ENCODE measurements around the gene SVIL.
A peak's percentile ranks its signal among the peaks of the same experiment; 100 is the strongest.
"Not testable (repeated sequence)": the region's sequence is repeated elsewhere in the genome, so short reads cannot be mapped to it uniquely, and the experiment has no call there.

The SVIL gene

DNA sequence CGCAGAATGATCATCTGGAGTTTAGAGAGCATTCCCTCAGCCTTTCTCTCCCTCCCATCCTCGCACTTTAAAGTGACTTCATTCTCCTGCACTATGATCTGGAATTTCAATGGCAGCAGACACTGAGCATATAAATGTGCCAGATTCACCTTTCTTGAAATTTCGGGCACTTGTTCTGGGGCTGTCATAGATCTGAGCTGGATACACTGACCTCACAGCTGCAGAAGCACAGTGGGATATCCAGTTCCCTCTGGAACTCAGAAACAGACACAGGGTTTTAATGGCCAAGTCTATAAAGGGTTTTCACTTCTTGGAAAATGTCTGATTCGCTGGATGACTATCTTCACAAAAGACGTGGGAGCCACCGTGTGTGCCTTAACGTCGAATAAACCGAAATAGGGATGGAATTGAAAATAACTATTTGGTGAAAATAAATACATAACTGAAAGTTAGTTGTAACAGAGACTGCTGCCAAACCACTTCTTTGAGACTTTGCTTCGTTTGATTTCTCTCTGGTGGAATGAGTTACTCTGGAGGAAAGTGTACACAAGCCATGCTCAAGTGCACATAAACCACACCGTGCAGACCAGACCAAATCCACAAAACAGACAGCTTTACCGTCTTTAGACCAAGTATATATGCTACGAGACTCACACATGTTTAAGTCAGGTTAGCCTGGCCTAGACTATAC, 126.1 kb downstream of the SVIL start:
- DNase-seq = no peak

DNA sequence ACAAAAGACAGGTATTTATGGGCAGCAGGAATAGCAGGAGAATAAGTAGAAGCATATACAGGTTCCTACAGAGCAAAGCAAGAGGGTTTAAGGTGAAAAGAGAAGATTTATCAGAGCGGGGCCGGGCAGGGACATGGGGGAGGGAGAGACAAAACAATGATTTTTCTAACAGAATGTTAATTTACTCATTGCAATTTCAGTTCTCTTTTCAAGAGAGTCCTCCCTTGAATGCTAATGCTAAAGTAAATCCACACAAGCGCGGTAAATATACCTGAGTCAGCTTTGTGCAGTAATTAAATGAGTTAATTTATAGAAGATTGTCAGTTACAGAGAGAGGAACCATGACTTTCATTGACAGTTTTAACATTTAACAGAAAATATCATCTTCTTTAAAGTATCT, 127.0 kb downstream of the SVIL start:
- DNase-seq = not testable (repeated sequence)

DNA sequence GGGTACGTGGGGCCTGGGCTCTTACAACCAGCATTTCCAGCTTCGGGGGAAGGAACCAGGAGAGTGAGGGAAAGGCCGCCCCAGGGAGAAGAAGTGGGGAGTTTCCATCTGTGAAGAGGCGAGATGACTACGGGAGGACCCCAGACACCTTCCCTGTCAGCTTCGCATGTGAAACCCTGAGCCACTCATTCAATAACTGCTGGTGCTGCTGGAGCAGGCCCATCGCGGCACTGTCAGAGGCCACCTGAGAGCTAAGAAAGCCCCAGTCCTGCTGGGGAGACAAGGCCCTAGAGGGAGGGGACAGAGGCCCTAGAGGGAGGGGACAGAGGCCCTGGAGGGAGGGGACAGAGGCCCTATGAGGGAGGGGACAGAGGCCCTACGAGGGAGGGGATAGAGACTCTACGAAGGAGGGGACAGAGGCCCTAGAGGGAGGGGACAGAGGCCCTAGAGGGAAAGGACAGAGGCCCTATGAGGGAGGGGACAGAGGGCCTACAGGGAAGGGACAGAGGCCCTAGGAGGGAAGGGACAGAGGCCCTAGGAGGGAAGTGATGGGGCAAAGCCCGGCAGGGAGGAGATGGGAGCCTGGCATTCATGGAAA, 128.3 kb downstream of the SVIL start:
- not testable (repeated sequence) for DNase-seq

DNA sequence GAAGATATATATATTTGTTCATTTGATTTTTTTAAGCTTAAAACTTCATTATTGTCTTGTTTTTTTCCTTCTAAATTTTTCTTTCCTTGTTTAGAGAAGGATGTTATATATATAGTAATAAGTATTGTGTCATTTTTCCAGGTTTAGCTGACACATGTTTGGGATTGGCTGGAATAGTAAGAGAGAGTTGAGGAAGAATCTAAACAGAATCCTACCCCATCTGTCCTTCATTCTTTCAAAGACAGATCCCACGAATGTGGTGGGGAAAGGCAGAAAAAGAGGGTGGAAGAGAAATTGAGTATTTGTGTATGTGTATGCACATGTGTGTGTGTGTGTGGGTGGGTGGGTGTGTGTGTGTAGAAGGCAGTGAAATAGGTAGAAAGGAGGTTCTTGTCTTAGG, 132.4 kb downstream of the SVIL start:
- DNase-seq = no peak

DNA sequence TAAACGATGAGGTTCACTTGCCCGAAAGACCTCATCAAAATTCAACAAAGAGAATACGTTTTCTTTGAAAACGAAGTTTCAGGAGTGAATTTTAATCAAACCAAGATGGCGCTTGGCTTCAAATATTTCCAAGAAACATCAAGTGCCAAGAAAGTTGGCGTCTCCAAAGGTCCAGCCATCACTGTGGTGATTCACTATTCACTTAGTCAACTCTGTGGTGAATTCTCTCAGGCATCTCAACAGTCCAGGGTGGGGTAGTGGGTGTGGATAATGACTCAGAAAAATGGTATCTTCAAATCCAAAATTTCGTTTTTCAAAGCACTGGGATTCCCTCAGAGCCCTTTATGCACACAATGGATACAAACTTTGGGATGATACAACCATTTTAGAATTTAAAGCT, 133.1 kb downstream of the SVIL start:
- DNase-seq = no peak

DNA sequence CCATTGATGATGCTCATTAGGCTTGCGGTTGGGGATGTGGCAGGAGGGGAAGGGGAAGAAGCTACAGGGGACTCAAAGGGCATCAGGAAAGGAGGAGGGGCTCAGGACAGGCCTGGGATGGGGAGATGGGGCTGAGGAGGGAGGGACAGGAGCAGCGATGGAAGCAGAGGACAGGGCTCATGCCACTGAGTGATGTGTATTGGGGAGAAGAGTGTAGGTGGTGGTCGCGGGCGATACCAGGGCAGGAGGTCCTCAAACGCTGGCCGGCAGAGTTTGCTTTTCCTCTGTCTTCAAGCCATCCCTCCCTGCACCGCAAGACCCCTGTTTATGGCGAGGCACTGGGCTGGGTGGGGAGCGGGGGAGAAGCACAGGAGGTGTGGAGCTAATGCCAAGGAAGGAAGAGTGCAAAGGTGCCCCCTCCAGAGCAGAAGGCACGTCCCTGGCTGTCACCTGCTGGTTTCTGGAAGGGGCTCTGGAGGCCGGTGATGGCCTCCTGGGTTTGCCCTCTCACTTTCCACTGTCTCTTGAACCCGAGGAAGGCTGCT, 134.7 kb downstream of the SVIL start:
- no peak for DNase-seq

DNA sequence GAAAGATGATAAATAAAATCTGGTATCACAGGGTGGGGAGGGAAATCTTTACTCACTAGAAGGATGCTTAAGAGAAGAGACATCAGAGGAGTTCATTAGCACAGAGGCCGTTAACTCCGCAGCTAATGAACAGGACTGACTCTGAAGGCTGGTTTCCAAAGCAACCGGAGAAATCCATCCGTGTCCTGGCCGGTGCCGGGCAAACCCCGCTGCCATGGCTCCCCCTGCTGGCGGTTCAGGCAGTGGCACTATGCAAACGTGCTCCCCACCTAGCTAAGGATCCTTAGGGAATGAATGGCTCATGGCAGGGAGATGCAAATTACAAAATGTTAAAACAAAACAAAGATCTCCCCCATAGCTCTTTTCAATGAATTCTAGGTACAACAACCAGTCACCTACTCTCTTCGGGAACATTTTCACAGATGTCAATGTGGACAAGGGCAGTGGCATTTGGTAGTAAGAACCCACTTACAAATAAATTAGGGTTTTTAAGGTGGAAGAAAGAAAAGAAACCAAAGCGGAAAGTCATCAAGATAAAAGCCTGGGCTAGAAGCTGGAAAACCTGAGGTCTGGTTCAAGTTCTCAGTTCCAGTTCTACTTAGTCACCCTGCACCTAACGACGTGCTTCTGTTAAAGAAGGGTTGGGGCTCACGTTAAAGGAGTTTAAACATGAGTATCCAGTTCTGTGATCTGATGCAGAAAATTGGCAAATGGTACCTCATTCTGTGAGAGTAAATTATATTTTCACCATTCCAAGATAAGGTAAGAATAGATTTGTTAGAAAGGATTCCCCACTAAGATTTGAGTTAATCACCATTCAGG, 138.2 kb downstream of the SVIL start:
- peak; percentile 58 for DNase-seq

DNA sequence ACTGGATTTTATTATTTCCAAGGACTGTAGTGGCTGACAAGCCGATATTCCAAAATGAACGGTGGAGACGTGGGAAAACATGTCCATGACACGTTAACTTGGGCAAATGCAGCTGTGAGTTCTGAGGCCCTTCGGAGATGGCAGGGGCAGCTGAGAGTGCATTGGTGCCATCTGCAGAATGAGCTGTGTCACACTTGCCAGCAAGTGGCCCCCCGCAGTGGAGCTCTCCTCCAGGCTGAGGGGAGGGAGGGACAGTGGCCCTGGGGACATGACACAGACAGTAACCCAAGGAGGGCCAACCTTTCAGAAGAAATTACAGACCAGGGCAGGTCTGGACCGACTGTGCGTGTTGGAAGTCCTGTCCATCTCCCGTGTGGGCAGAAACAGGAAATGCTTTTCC, 139.4 kb downstream of the SVIL start:
- no peak for DNase-seq

DNA sequence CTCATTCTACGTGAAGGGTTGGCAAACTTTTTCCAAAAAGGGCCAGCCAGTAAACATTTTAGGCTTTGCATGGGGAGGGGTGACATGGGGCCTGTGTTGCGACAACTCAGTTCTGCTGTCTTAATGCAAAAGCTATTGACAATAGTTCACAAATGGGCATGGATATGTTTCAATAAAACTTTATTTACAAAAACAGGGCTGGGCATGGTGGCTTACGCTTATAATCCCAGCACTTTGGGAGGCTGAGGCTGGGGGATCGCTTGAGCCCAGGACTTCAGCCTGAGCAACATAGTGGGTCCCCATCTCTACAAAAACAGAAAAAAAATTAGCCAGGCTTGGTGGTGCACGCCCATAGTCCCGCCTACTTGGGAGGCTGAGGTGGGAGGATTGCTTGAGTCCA, 141.1 kb downstream of the SVIL start:
- DNase-seq = no peak

DNA sequence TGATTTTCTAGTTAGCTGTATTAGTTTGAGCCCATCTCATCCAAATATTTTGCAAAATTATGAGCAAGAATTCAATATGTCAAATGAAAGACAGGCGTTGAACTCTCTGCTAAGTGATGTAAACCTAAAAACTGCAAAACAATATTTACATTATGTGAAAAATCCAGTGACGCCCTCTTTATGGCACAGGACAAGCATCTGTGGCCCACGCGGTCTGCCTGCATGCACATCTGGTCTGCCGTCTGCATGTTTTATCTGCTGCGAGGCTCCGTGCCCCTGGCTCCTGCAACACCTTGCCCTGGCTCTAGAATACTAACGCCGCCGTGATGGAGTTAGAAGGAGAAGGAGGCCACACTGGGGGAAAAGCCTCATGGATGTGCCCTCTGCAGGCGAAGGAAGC, 142.0 kb downstream of the SVIL start:
- DNase-seq = no peak

DNA sequence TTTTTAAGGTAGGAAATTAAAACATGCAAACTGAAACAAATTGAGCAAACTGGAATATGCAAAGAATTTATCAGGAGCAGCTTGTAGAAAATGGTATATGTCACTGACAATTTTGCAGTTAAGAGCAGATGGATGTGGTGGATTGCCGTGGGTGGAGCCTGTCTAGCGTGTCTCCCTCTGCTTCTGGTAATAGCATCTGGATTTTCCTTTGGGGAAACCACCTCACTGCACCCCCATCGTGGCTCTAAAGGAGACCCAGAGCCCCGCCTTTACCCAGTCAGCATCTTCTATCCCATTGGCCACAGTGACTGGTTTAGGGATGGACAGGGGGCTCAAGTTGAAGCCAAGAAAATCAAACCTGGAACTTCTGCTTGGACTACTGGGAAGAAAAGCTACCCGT, 142.9 kb downstream of the SVIL start:
- DNase-seq = no peak

DNA sequence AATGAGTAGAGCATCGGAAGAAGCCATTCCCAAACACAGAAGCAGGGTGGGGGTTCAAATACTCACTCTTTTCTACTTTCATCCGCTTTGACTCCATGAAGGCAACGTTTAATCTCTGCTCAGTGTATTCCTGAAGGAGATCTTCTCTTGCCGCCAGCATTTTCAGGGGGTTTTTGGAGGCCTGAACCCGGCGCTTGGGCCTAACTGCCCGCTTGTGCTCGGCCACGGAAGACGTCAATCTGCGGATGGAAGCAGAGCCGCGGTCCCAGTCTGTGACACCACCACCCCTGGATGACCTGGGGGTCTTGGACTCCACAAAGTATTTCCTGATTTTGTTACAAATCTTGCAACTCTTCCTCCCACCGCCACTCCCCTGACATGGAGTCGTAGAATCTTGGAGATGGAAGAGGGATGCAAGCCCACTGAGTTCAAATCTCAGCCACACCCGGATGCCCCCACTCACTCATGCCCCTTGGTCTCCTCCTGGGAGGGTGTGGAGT, 143.9 kb downstream of the SVIL start:
- not testable (repeated sequence) for DNase-seq

DNA sequence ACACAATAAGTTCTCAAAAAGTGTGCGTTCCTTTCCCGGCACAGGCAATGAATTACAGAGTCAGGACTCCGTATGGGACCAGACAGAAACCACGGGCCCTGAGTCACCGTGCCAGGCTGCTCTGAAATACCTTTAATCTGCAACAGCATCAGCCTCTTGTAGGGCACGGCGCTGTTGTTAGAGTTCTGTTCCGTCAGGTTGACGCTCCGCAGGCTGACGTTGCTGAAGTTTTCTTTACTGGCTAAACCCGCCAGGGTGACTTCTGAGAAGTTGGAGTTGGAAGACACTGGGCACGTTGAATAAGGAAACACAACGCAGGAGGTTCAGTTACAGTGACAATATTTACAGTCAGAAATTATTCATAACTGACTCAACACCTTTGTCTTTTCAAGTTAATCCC, 146.3 kb downstream of the SVIL start:
- not testable (repeated sequence) for DNase-seq

DNA sequence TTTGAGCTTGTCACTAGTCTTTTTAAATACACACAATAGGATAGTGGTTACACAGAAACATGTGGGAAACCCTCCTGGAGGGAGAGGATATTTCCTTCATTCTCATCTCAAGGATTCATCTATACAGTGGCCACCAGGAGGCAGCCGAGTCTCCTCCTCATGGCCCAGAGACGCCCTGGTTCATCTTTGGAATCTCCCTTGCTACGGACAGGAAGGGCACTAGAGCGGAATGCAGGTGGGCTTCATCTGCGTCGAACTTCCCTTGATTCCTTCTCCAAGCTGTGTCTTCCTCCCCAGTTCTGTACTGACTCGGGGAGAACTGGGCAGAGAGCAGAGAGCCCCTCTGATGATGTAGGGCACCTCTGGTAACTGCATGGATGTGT, 146.9 kb downstream of the SVIL start:
- not testable (repeated sequence) for DNase-seq

DNA sequence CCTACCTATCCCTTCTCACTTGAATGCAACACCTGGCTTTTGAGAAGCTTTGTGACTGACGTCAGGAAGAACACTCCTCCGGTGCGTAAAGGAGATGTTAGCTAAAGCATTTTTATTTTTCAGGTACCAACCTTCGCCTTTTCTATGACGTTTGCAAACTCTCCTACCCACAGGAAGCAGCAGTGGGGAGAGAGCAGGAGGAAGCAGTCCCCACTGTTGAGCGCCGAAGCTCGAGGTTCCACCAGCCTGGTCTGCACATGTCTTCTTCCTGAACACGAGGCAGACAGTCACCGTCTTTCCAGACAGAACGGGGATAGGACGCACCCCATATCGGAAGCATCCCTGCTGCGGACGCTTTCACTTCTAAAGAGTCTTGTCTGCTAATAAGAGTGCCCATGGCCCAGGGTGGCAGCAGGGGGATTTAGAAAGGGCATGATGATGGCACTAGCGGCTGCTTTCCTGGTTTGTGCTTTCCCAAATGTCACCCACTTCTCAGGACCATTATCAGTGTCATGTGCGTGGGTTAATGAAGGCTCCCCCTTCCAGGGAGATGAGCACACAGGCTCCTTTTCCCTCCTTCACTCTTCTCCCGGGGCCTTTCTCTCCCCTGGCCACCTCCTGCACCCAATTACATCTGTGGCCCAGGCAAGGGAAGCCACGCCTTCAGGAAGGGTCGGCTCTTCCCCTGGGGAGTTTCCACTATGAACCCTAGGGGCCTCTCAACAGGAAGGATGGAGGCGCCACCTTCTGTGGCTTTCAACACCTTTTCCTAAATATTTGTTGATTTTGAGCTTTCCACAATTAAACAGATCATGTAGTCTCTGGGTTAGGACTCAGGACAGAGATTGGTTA, 147.5 kb downstream of the SVIL start:
- not testable (repeated sequence) for DNase-seq

DNA sequence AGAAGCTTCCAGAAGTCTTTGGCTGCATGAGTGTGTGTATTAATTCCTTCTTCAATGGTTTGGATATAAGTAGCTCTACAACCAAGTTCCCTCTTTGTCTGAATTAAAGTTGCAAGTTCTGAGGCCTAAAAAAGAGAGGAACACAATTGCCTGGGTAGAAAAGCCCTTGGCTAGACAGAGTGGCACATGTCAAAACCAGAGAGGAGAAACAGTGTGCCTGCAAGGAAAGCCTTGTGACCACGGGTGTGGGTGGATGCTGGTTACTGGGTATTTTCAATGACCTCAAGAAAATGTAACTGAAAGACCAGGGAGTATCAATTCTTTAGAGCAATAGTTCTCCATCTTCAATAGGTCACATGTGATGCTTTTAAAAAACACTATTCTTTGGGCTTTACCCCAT, 148.3 kb downstream of the SVIL start:
- no peak for DNase-seq

DNA sequence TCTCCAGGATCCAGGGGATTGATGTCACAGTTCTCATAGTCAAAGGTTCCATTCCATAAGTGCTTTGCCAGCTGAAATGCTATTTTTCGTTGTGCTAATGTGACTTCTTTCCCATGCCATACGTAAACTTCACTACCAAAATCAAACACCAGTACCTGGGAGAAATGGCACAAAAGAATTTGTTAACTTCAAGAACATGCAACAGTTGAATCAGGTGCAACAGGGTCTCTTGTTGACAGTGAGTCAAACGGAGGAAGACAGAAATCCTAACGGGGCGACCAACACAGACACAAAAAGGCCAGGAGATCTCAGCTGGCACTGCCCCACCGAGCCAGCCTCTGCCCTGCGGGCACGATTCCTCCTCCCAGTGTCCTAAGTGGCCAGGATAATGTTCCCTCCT, 150.1 kb downstream of the SVIL start:
- not testable (repeated sequence) for DNase-seq

DNA sequence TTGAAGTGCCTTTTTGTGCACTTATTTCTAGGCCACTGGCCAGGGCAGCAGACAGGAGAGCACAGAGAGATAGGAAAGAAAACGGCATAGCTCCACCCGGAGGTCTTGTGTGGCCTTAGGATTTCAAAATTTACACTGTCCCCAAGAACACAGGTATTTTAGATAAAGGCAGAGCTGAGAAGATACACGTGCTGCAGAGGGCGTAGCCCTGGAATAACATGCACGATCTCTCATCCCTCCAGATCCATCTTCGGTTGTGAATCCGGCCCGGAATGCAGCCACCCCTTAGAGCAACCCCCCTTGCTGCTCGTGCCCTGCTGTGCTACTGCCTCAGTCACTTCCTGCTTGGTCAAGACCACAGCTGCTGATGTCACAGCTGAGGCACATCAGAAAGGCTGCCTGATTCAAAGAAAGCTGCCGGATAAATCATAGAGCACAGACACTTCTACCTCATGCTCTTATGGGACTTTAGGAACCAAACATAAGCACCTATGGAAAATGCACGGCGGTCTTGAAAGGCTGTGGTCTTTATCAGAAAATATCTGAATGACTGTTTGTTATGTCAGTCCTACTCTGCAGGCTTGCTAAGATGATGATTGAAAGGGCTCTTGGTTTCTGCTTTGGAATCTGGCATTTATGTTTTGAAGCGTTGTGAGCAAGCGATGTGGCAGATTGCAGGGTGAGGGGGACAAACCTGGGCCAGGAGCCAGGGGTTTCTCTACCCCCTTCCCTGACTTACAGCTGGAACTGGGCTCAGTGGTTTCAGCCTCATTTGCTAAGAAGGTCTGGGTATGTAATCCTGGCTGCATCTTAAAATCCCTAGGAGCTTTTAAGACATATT, 152.0 kb downstream of the SVIL start:
- DNase-seq = no peak

DNA sequence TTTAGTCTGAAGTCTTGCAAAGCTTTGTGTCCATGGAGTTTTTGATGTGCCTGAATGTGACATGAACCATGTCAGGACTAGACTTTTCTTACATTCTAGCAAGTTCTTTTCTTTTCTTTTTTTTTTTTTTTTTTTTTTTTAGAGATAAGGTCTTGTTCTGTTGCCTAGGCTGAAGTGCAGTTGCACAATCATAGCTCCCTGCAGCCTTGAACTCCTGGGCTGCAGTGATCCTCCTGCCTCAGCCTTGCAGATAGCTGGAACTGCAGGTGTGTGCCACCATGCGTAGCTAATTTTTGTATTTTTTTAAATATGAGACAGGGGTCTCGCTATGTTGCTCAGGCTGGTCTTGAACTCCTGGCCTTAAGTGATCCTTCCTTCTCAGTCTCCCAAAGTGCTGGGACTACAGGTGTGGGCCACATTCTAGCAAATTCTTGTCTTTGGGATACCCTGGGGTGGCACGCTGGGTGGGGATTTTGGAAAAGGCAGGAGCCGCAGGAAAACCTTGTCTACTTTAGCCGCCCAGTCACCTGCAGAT, 152.8 kb downstream of the SVIL start:
- DNase-seq = no peak

DNA sequence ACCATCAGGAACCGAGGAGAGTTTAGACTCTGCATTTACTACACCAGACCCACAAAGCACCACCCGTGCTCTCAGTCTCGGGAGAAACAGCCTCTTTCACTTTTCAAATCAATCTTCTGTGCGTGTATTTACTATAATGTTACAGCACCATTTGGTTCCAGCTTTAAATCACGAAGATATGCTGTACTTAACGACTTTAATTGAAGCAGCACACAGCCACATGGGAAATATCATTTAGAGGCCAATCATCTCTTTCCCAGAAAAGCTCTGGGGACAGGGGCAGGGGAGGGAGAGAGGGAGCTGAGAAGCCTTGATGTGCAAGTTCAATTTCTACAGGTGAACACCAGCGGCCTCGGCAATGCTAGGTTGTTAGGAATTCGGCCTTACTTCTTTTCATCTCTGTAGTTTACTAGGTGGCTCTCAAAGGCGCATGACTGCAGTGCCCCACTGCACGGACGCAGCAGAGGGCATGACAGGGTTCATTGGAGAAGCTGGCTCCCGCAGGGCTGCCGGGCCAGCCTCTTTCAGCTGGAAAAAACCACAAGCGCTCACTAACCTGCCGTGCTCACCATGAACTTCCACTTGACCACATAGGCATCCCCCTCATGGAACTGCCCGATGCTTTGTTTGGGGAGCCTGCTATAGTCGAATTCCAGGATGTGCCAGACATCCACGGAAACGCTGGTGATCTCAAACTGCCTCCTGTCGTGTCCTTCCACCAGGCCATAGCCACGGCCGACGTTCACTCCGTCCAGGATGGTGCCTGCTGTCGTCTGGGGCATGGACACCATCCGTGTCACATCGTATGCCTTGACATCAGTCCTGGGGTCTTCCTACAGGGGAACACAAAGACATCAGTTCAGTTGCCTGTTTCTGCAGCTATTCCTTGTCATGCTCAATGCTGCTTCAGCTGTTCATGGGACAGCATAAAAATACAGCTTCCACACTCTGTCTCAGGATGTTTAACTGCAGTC, 154.5 kb downstream of the SVIL start:
- DNase-seq = no peak
